GM18499 (cell line): Measurements from ENCODE around the gene IL1RAPL1.
"Not testable (repeated sequence)": the region's sequence is repeated elsewhere in the genome, so short reads cannot be mapped to it uniquely, and the experiment has no call there.

Experiments used
- ATAC-seq: cut with Tn5 transposase; IDR thresholded peaks from one replicate; pipeline ENCODE4 v1.9.1; 2021; ENCODE audit warnings: moderate number of reproducible peaks; ENCODE audit not compliant: insufficient read depth, unreplicated experiment

The IL1RAPL1 gene

DNA sequence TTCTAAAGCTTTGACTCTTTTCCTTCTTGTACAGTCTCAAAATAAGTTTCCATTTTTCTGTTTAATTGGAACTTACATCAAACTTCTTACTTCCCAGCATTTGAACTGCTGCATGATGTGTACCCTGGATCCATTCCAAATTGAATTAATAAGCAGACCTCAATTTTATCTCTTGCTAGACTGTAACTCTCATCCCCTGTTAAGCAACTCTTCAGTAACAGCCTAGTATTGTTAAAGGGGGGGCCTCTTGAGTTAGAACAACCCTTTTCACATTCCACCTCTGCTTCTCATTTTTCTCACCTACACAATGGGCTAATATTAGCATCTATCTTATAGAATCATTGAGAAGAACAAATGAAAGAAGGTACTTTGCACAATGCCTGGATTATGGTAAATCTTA is 169.4 kb downstream of the IL1RAPL1 start:
- ATAC-seq, result no peak

DNA sequence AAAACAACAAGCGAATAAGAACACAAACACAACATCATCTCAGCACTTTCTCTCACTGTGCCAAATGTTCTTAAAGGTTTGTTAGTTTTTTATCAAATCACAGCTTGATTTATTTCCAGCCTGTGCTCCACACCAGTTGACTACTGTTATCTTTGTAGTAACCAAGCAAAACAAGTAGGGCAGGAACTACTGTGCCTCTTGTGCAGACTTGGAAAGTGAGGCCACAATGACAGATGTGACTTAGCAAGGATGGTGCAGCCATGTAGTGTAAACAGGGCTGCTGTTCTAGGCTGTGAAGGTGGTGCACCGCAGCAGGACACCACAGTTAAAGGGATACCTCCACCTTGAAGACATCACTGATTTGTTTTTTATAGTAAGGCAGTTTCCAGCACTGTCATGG is 170.0 kb downstream of the IL1RAPL1 start:
- ATAC-seq, result no peak

DNA sequence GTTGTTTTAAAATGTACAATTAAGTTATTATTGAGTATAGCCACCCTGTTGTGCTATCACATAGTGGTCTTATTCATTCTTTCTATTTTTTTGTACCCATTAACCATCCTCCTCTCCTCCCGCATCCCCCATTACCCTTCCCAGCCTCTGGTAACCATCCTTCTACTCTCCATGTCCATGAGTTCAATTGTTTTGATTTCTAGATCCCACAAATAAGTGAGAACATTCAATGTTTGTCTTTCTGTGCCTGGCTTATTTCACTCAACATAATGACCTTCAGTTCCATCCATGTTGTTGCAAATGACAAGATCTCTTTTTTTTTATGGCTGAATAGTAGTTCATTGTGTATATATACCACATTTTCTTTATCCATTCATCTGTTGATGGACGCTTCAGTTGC is 179.3 kb downstream of the IL1RAPL1 start:
- not testable (repeated sequence) for ATAC-seq

DNA sequence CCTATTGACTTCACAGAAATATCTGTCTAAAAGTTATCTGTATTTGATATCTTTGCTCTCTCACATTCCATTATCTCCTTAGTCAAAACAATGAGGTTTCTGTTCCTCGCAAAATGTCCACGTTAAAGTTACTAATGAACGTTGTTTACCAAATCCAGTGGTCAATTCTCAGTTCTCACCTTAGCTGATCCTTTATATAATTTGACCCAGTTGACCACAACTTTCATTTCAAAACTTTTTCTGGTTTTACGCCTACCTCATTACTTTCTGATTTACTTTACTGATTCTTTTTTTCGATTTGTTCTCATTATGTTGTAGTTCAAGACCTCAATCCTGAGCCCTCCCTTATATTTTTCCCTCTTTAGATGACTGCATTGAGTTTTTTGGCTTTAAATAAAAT is 186.6 kb downstream of the IL1RAPL1 start:
- no peak for ATAC-seq

DNA sequence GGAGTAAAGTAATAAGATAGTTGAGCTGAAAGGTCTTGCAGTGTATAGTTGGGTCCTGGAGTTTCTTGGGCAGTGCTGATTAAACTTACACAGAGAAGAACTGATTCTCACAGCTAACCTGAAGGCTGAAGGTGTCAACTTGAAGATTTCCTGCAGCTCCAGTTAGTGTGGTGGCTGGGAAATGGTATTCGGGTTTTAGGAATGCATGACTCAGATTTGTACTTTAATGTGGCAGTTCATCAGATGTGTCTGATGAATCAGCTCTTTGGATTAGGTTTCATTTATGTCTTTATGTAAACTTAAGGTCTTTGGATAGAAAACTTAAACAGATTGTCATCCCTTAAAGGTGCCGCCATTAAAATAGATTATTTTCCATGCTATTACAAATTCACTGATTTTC is 200.0 kb downstream of the IL1RAPL1 start:
- ATAC-seq, result no peak

DNA sequence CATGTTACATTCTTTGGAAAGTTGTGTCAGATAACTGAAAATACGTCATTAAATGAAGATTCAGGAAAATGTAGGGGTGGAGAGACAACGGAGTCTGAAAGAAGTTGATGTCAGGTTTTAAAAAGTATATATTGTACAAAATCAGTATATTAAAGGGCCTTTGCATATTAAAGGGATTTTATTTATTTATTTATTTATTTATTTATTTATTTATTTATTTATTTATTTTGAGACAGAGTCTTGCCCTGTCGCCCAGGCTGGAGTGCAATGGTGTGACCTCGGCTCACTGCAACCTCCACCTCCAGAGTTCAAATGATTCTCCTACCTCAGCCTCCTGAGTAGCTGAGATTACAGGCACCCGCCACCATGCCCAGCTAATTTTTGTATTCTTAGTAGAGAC is 213.4 kb downstream of the IL1RAPL1 start:
- not testable (repeated sequence) for ATAC-seq

DNA sequence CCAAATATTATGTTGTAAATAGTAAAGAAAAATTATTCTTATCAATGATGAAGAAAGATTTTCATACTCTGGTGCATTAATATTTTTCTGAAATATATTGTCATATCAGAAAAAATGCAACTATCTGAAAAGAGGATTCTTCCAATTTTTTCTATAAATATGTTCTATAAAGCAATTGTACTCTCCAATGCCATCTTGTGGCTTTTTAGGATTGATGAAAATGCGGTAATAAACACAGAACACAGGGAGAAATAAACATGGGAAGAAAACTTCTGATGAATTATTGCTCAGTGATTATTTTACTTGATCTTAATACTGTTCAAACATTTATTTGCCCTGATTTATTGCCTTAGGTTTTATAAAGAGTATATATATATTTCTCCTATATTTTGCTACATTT is 215.4 kb downstream of the IL1RAPL1 start:
- no peak for ATAC-seq

DNA sequence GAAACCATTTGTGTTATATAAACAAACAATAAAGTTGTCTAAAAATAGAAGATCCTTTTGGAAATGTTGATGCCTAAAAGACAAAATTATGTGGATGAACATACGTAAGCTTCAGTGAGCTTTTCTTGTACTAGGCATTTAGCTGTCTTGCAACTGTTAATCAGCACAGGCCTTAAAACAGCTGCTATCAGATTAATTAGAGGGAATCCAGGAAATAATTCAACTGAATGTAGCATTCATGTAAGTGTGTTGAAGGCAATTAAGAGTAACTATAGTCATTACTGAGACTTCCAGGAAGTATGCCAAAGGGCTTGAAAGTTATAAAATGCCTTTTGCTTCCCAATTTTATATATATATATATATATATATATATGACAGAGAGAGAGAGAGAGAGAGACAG is 248.7 kb downstream of the IL1RAPL1 start:
- no peak for ATAC-seq

DNA sequence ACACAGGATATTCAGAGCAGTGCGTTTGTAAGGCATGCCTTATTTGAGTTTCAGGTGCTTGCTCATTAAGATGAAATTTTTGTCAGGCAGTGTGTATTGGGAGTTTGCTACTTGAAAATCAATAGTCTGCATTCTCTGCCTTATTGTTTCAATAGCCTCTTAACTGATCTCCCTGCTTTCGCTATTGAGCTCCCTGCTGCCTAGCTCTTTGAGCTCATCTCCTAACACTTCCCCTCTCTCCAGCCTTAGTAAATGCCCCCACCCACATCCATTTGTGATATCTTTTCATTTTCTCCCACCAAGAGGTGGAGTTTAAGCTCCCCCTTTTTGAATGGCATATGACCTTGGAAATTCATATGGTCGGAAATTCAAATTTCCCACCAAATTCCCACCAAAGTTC is 256.6 kb downstream of the IL1RAPL1 start:
- ATAC-seq, result no peak

DNA sequence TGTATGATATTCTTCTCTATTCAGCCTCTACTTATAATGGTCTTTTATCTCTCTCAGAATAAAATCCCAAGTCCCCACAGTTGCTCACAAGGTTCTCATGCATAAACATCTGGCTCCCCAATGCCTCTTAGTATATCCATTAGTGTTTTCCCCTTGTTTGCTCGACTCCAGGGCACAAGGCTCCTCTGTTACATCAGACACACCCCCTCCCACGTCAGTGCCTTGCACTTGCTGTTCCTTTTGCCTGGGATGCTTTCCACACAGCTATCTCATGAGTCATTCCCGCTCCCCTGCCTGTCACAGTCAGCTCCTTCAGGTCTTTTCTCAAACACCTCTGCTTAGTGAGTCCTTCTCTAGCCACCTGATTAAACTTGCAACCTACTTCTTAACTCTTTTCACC is 260.2 kb downstream of the IL1RAPL1 start:
- ATAC-seq, result no peak

DNA sequence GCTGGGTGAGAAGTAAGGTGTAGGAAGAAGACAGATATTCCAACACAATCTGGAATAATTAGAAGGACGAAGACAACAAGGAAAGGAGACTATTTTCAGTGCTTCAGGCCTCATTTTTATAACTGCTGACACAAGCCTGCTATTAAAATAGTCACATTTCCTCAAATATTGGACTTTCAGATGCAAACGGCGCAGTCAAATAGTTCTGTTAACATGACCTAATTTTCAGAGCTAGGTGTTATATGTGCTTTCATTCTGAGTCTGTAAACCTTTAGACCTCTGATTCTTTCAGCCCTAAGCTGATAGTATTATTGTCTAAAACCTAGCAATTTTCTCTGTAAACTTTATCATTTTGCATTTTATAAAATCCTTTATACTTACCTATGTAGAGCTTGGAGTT is 261.5 kb downstream of the IL1RAPL1 start:
- ATAC-seq, result no peak

DNA sequence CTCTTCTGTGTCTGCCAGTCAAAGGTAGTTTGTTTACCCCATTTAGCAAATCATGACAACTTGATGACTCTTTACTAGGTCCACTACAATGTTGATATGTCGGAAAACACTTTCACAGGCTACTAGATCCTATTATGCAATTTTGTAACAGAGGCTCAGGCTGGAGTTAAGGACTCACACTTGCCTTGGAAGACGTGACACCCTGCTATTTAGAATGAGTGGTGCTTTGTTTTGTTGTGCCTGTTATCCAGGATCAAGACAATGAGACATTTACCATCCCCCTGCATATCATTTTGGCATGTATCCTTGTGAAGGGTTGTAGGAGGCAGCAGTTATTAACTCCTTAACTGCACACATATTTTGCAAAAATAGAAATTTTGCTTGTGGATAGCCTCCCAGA is 263.7 kb downstream of the IL1RAPL1 start:
- ATAC-seq, result no peak

DNA sequence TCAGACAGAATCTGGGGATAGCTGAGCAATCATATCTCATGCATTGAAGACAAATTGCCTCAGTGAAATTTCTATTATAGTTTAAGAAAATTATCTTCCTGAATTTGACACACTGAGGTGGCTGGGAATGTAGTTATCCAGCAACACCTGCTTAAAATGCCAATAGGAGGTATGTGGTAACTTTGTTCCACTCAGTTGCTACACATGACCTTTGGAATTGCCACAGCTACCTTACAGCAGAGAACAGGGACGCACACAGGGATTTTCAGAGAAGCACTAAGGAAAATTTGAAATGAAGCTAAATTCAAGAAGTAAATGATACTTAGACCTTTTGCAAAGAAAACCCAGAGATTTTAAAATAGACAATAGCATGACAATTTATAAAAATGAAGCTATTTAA is 264.6 kb downstream of the IL1RAPL1 start:
- ATAC-seq, result no peak

DNA sequence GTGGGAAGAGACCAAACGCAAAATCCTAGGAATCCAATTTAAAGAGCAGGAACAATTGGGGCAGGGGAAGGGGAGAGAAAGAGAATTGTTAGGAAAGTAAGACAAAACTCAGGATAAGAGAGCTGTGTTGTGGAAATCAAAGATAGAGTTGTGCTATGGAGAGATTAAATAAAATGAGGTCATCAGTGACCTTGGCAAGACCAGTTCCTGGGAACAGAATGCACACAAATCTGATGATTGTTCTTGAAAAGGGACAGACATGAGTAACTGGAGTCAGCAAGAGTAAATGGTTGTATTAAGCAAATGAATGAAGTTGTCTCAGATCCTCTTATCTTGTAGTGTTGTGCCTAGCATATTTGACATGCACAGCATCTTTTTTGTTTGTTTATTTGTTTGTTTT is 267.4 kb downstream of the IL1RAPL1 start:
- ATAC-seq, result no peak

DNA sequence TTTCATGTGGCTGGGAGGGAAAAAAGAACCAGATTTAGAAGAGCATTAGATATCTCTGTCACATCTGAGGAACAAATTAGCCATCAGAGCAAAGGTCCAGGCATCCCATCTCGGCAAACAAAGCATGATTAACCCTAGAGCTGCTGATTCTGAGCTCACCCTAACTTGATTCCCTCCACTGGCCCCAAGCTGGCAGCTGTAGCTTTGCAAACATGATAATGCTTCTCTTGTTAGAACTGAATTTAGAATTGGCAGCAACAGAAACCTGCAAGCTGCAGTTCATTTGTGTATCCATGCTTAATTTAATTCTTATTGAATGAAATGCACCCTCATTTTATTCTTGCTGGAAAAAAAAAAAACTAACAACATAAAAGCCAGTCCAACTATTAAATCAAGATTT is 289.2 kb downstream of the IL1RAPL1 start:
- no peak for ATAC-seq

DNA sequence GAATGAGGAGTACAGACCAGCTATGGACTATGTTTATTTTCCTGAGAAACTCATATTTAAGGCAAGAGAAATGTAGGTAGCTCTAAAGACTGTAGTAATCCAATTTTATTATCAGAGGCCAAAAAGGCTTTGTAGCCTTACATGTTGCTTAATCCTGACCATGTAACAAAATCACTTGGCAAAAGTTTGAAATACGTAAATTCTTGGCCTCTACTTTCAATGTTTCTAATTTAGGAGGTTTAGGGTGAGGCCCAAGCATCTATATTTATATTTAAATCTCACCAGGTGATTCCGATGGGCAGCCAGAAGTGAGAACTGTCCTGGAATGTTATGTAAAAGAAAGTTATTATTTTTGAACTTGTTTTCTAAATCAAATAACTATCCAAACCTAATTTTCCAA is 289.7 kb downstream of the IL1RAPL1 start:
- no peak for ATAC-seq

DNA sequence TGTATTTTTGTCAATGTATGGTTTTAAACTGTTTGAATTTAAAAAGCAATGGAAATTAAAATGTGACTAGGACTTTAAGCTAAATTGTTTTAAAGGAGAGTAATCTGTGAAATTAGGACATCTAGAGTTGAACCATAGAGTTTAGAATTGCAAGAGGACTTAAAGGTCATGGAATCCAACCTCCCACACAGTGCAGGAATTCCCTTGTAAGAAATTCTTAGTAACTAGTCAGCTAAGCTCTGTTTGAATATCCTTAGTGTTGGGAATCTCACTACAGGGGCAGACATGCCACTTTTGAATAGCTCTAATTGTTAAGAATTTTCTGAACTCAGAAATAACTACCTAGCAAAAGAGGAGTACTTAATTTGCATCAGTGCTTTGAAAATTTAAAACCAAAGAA is 292.9 kb downstream of the IL1RAPL1 start:
- ATAC-seq, result no peak

DNA sequence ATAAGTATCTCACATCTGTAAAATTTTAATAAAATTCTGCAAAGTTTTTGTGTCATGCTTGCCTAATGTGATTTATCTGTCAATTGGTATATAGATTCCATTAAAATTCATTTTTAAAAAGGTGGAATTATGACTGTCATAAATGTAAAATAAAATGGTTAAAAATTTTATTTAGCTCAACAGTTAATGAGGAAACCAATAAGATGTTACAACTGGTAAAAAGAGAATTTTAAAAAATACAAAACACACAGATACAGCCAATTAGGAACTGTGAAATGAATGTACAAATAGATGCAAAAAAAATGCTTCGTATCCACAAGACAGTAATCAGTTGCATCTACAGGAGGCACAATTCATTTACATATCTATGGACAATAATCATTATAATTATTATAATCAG is 297.6 kb downstream of the IL1RAPL1 start:
- no peak for ATAC-seq

DNA sequence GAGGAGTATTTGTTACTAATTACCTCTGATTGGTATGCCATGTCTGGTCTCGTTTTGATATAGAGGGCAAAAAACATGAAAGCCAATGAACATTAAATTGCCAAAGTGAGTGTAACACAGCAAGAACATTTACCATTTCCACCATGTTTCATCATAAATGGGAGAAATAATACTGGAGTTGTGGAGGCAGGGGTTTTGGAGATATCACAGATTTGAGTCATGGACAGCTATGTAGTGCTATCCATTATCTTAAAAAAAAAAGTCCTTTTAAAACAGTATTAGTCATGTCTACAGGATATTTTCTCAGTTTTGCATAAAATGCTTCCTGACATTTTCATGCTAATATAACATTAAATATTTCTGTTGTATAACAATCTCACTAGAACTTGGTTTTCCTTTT is 301.2 kb downstream of the IL1RAPL1 start:
- ATAC-seq, result no peak

DNA sequence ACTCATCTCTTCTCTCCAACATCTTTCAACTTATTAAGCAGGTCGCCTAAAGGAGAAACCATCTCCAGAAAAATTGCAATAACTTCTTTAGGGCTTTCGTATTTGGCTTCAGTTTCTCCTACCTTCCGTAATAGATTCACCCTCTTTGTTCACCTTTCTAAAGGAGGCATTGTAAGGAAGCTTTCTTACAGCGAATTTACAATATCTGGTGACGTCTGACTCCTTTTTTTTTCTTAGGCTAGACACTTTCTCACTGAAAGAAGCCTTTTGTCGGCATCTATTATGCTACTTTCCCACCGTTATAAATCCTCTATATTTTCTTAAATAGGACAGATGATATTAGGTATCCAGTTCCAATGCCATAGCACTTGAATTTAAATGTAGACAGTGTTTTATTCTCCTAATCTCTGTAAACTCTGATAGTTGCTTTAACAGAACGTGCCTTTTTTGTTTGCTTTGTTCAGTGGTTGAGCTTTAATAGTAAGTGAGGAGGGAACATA is 302.4 kb downstream of the IL1RAPL1 start:
- no peak for ATAC-seq

DNA sequence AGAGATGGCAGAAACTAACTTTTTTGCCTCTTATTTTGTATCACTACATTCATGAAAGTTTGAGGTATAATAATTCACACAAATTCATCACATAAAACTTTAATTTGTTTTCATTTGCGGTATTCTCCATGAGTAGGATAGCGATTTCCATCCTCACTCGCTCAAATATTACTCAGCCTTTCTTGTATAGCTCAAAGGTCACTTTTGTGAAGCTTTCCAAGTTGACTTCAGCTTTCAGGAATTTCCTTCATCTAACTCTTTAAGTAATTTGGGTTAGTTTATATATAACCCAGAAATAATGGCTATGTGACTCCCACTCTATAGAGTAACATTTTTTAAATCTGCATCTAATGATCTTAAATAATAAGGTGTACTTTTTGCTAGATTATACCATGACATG is 314.4 kb downstream of the IL1RAPL1 start:
- no peak for ATAC-seq

DNA sequence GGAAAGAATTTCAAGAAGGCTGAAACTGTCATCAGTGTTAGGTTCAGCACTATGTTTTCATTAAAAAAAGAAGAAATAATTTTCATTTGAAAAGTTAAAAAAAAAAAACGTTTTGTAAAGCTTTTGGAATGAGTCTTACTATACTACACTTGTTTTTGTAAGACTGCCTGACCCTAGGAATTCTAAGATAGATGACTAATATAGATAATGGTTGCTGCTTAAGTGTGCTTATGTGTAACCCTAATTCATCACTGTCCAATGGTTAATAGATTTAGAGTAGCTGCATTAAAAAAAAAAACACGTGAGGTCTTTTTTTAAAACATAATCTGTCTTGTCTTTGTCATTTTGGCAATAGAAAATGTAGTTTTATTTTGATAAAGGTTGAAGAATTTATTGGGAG is 323.2 kb downstream of the IL1RAPL1 start:
- ATAC-seq, result no peak
